ENCODE measurements around the gene UBXN1.

- TF ChIP-seq FOXP2 (optimal IDR thresholded peaks at IDR 0.05; ENCODE audit: control extremely low read depth, extremely low read length, insufficient read depth) (no peak), POLR2AphosphoS5 (IDR thresholded peaks at IDR 0.05; ENCODE audit: borderline replicate concordance, low read depth, low read length) (no peak), EZH2 (IDR thresholded peaks at IDR 0.05) (no peak)
Observed at GRCh38 chr11:62647609-62648005, 31.3 kb downstream of the UBXN1 start.

Measured in SK-N-MC (cell line).